HCT116 (cell line): Measurements from ENCODE around the gene GRID2IP. TPM values are rescaled to one million over a fixed set of nuclear protein-coding genes. Genes with fewer than 3 reads are reported as not detected.

ENCODE experiments used
- ATAC-seq: fragments of 200-7000 bp; cut with Tn5 transposase; 2 replicates; pipeline ENCODE4 v1.9.1; 2020; ENCODE audit warnings: mild to moderate bottlenecking, moderate library complexity
- BruUV-seq: library from RNA; stranded (reverse); fragments of 400-500 nt; replicated peaks from 2 replicates; lab custom pipeline; 2021; lab: Mats Ljungman, UMichigan
- CTCF ChIA-PET: fragments of 300-600 bp; sonication (Branson Sonifier 250); formaldehyde crosslinking; loops from one replicate; lab custom pipeline; 2021; ENCODE audit warnings: antibody characterized with exemption; lab: Charles Lee
- POLR2A ChIA-PET: fragments of 300-600, 350-600 bp; sonication (Branson Sonifier 250); formaldehyde crosslinking; loops from one replicate; lab custom pipeline; 2021; ENCODE audit warnings: antibody characterized with exemption; lab: Charles Lee
- RAD21 ChIA-PET, 2 experiments: fragments of 300-600 bp; sonication (Branson Sonifier 250); formaldehyde crosslinking; loops; one replicate each; lab custom pipeline; 2023; ENCODE audit warnings: low total read pairs in 2 of 2; ENCODE audit not compliant: uncharacterized antibody in 2 of 2, unreplicated experiment in 2 of 2, low non-redundant PET in 1 of 2; lab: Charles Lee
- DNase-seq: peaks from one replicate; pipeline ENCODE4 v3.0.0-alpha.2; 2010; ENCODE audit warnings: low read depth, low spot score
- H2AFZ ChIP-seq: fragments of 200-600 bp; shearing (Covaris generic), sonication (generic); 2 replicates; pipeline ENCODE4 v1.6.1; 2017; ENCODE audit warnings: low read depth, mixed run types, mixed read lengths, antibody characterized with exemption, low read length; ENCODE audit not compliant: poor library complexity, severe bottlenecking
- H3K27ac ChIP-seq: 2 replicates; pipeline ENCODE4 v1.5.1; 2012; ENCODE audit warnings: low read depth, low read length
- H3K27me3 ChIP-seq: fragments of 200-600 bp; sonication (generic); 2 replicates; pipeline ENCODE4 v1.6.1; 2016; ENCODE audit warnings: mixed run types, low read length, mixed read lengths; ENCODE audit not compliant: insufficient read depth
- H3K36me3 ChIP-seq, 2 experiments: fragments of 200-500 bp in 1 of 2; fragments of 200-600 bp in 1 of 2; sonication (Bioruptor generic) in 1 of 2; sonication (generic) in 1 of 2; 2 replicates each; pipeline versions ENCODE4 v1.5.1 to v1.6.1; 2014 to 2016; ENCODE audit warnings: low read length in 2 of 2, inconsistent platforms in 1 of 2, mixed read lengths in 1 of 2, mixed run types in 1 of 2; ENCODE audit not compliant: insufficient read depth in 2 of 2, control insufficient read depth in 1 of 2
- H3K4me1 ChIP-seq, 2 experiments: fragments of 200-600 bp in 1 of 2; sonication (generic) in 1 of 2; 2 replicates each; pipeline versions ENCODE4 v1.5.1 to v1.6.1; 2012 to 2017; ENCODE audit warnings: low read length in 2 of 2, inconsistent platforms in 1 of 2, mild to moderate bottlenecking in 1 of 2, mixed read lengths in 1 of 2, mixed run types in 1 of 2, moderate library complexity in 1 of 2; ENCODE audit not compliant: insufficient read depth in 2 of 2, control insufficient read depth in 1 of 2
- H3K4me2 ChIP-seq: fragments of 200-600 bp; sonication (generic); 2 replicates; pipeline ENCODE4 v1.6.1; 2017; ENCODE audit warnings: mixed run types, low read length, mixed read lengths
- H3K4me3 ChIP-seq, 2 experiments: fragments of 200-600 bp in 1 of 2; sonication (generic) in 1 of 2; replicated peaks in 1 of 2; 2 replicates each; pipeline ENCODE4 v1.5.1; 2011 to 2016; ENCODE audit warnings: low read length in 2 of 2, control low read depth in 1 of 2, low read depth in 1 of 2, mild to moderate bottlenecking in 1 of 2, mixed read lengths in 1 of 2, mixed run types in 1 of 2
- H3K79me2 ChIP-seq: fragments of 200-600 bp; sonication (generic); 2 replicates; pipeline ENCODE4 v1.6.1; 2017; ENCODE audit warnings: mild to moderate bottlenecking, mixed run types, low read length, moderate library complexity, mixed read lengths; ENCODE audit not compliant: insufficient read depth
- H3K9ac ChIP-seq: fragments of 200-600 bp; sonication (generic); 2 replicates; pipeline ENCODE4 v1.6.1; 2016; ENCODE audit warnings: low read length, mixed read lengths
- H3K9me2 ChIP-seq: fragments of 200-600 bp; sonication (generic), shearing (Covaris generic); 2 replicates; pipeline ENCODE4 v1.6.1; 2017; ENCODE audit warnings: mixed run types, mild to moderate bottlenecking, moderate library complexity; ENCODE audit not compliant: insufficient read depth
- H3K9me3 ChIP-seq, 2 experiments: fragments of 200-500 bp in 1 of 2; fragments of 200-600 bp in 1 of 2; sonication (Bioruptor generic) in 1 of 2; sonication (generic) in 1 of 2; 2 replicates each; pipeline ENCODE4 v1.6.1; 2014 to 2017; ENCODE audit warnings: low read length in 2 of 2, mixed read lengths in 2 of 2, inconsistent platforms in 1 of 2, low read depth in 1 of 2, mild to moderate bottlenecking in 1 of 2, mixed run types in 1 of 2, moderate library complexity in 1 of 2; ENCODE audit not compliant: control insufficient read depth in 1 of 2, insufficient read depth in 1 of 2
- H4K20me1 ChIP-seq: fragments of 200-600 bp; sonication (generic), shearing (Covaris generic); 2 replicates; pipeline ENCODE4 v1.6.1; 2017; ENCODE audit warnings: mixed run types, mild to moderate bottlenecking, moderate library complexity; ENCODE audit not compliant: insufficient read depth
- EZH2 ChIP-seq: fragments of 200-600 bp; sonication (generic); IDR thresholded peaks from 2 replicates; pipeline ENCODE4 v1.6.1; 2017; ENCODE audit warnings: antibody characterized with exemption, mixed run types
- EZH2phosphoT487 ChIP-seq: fragments of 200-600 bp; IDR thresholded peaks from 2 replicates; pipeline ENCODE4 v1.6.1; 2018; ENCODE audit warnings: antibody characterized with exemption, borderline replicate concordance
- JUND ChIP-seq: IDR thresholded peaks from 2 replicates; pipeline ENCODE4 v1.6.1; 2012
- POLR2AphosphoS5 ChIP-seq: IDR thresholded peaks from 2 replicates; pipeline ENCODE4 v1.6.1; 2011; ENCODE audit warnings: mild to moderate bottlenecking, low read depth, low read length, moderate library complexity
- RAD21 ChIP-seq: IDR thresholded peaks from 2 replicates; pipeline ENCODE4 v1.6.1; 2012; ENCODE audit warnings: low read depth, mild to moderate bottlenecking
- SIN3A ChIP-seq: IDR thresholded peaks from 2 replicates; pipeline ENCODE4 v1.6.1; 2012; ENCODE audit warnings: low read depth
- SP1 ChIP-seq: IDR thresholded peaks from 2 replicates; pipeline ENCODE4 v1.6.1; 2012; ENCODE audit warnings: low read depth
- TCF7L2 ChIP-seq: IDR thresholded peaks from 2 replicates; pipeline ENCODE4 v1.7.0; 2011; ENCODE audit warnings: borderline replicate concordance, inconsistent platforms; ENCODE audit not compliant: insufficient read depth, insufficient read length; ENCODE audit errors: extremely low read depth
- YY1 ChIP-seq: IDR thresholded peaks from 2 replicates; pipeline ENCODE4 v1.6.1; 2011; ENCODE audit warnings: low read length, low read depth, moderate library complexity, mild to moderate bottlenecking; ENCODE audit not compliant: insufficient replicate concordance; ENCODE audit errors: extremely low read depth
- ZFX ChIP-seq: fragments of 450-650 bp; IDR thresholded peaks from 2 replicates; pipeline ENCODE4 v1.6.1; 2017
- ZNF274 ChIP-seq: fragments of 200-500 bp; sonication (Bioruptor generic); IDR thresholded peaks from 2 replicates; pipeline ENCODE4 v1.6.1; 2014; ENCODE audit warnings: mild to moderate bottlenecking, low read depth, low read length, inconsistent platforms
- intact Hi-C: fragments of 100-400 bp; cut with micrococcal nuclease; formaldehyde crosslinking; loops from 2 replicates; pipeline ENCODE4 v1.10.0; 2022
- total RNA-seq: library from RNA; stranded (reverse); gene quantifications from one replicate; pipeline ENCODE4 v1.2.1, GENCODE V29; 2021; ENCODE audit not compliant: unreplicated experiment
- TF ChIP-seq, protein P1 (sequence below): IDR thresholded peaks from 2 replicates; pipeline ENCODE4 v1.6.1; 2012
- TF ChIP-seq, protein P2 (sequence below): IDR thresholded peaks from 2 replicates; pipeline ENCODE4 v1.6.1; 2012; ENCODE audit warnings: low read depth
- TF ChIP-seq, protein P3 (sequence below): IDR thresholded peaks from 2 replicates; pipeline ENCODE4 v1.6.1; 2011; ENCODE audit warnings: mild to moderate bottlenecking, low read length, moderate library complexity; ENCODE audit not compliant: insufficient replicate concordance; ENCODE audit errors: extremely low read depth

GRID2IP gene
- total RNA-seq, 1 experiment from 2014 or later = 3.2 TPM

GRCh38 chr7:6536262-6537260, 14.7 kb downstream of the GRID2IP start:
- Histone ChIP-seq H3K4me3 (no peak overlapping the region), H3K79me2 (no peaks in the 10 kb centered on the region), H3K27me3 (no peaks in the 10 kb centered on the region), H3K9me3 (no peaks in the 10 kb centered on the region), H4K20me1 (no peaks in the 10 kb centered on the region), H3K4me2 (no peak overlapping the region), H3K27ac (no peak overlapping the region), H3K9ac (no peak overlapping the region), H2AFZ (no peak overlapping the region), H3K36me3 (no peaks in the 10 kb centered on the region), H3K9me2 (no peaks in the 10 kb centered on the region), H3K4me1 (peaks cover 0 to 1% of the 10 kb centered on the region in 2 experiments; a peak in 1 of 4 replicates)
- TF ChIP-seq SP1 (no peak), RAD21 (no peak), YY1 (no peak), EZH2 (no peak), ZFX (no peak), ZNF274 (no peak), JUND (no peak), POLR2AphosphoS5 (no peak), SIN3A (no peak), TCF7L2 (no peak), EZH2phosphoT487 (no peak)
- TF ChIP-seq, protein P1, sequence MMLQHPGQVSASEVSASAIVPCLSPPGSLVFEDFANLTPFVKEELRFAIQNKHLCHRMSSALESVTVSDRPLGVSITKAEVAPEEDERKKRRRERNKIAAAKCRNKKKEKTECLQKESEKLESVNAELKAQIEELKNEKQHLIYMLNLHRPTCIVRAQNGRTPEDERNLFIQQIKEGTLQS = no peak
- TF ChIP-seq, protein P2, sequence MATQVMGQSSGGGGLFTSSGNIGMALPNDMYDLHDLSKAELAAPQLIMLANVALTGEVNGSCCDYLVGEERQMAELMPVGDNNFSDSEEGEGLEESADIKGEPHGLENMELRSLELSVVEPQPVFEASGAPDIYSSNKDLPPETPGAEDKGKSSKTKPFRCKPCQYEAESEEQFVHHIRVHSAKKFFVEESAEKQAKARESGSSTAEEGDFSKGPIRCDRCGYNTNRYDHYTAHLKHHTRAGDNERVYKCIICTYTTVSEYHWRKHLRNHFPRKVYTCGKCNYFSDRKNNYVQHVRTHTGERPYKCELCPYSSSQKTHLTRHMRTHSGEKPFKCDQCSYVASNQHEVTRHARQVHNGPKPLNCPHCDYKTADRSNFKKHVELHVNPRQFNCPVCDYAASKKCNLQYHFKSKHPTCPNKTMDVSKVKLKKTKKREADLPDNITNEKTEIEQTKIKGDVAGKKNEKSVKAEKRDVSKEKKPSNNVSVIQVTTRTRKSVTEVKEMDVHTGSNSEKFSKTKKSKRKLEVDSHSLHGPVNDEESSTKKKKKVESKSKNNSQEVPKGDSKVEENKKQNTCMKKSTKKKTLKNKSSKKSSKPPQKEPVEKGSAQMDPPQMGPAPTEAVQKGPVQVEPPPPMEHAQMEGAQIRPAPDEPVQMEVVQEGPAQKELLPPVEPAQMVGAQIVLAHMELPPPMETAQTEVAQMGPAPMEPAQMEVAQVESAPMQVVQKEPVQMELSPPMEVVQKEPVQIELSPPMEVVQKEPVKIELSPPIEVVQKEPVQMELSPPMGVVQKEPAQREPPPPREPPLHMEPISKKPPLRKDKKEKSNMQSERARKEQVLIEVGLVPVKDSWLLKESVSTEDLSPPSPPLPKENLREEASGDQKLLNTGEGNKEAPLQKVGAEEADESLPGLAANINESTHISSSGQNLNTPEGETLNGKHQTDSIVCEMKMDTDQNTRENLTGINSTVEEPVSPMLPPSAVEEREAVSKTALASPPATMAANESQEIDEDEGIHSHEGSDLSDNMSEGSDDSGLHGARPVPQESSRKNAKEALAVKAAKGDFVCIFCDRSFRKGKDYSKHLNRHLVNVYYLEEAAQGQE = no peak
- TF ChIP-seq, protein P3, sequence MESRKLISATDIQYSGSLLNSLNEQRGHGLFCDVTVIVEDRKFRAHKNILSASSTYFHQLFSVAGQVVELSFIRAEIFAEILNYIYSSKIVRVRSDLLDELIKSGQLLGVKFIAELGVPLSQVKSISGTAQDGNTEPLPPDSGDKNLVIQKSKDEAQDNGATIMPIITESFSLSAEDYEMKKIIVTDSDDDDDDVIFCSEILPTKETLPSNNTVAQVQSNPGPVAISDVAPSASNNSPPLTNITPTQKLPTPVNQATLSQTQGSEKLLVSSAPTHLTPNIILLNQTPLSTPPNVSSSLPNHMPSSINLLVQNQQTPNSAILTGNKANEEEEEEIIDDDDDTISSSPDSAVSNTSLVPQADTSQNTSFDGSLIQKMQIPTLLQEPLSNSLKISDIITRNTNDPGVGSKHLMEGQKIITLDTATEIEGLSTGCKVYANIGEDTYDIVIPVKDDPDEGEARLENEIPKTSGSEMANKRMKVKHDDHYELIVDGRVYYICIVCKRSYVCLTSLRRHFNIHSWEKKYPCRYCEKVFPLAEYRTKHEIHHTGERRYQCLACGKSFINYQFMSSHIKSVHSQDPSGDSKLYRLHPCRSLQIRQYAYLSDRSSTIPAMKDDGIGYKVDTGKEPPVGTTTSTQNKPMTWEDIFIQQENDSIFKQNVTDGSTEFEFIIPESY = no peak
- no TSS peak for BruUV-seq
- no peak for DNase-seq
- RAD21 ChIA-PET = no interaction called here
- POLR2A ChIA-PET = no interaction called here
- CTCF ChIA-PET = no interaction called here
- no peak for ATAC-seq
- intact Hi-C loops = no loop called here
